Activated naive CD8-positive, alpha-beta T cell treated with anti-CD3 and anti-CD28 coated beads, Interleukin-2, amount 10 ng/mL, durations not matched to agents 7 days and 5 days (primary cell): ENCODE data around the gene TMC6. TPM values are rescaled to one million over a fixed set of nuclear protein-coding genes. Genes with fewer than 3 reads are reported as not detected.

Source experiments
- ATAC-seq: fragments of 150-1000 bp; cut with Tn5 transposase; one replicate; pipeline ENCODE4 v1.10.0; 2021; ENCODE audit warnings: low read depth, moderate library complexity
- POLR2A ChIA-PET: fragments of 350-600 bp; sonication (Branson Sonifier 250); formaldehyde crosslinking; loops from one replicate; lab custom pipeline; 2021; ENCODE audit warnings: antibody characterized with exemption; lab: Charles Lee
- DNase-seq: peaks from one replicate; pipeline ENCODE4 v3.0.0; 2021
- H3K27ac Mint-ChIP-seq: one replicate; pipeline ENCODE4 v1.8.0; 2022; ENCODE audit warnings: mild to moderate bottlenecking, mixed read lengths
- H3K27me3 Mint-ChIP-seq: one replicate; pipeline ENCODE4 v1.8.0; 2022; ENCODE audit warnings: mild to moderate bottlenecking, moderate library complexity, mixed read lengths
- H3K36me3 Mint-ChIP-seq: one replicate; pipeline ENCODE4 v1.8.0; 2021; ENCODE audit warnings: mild to moderate bottlenecking, mixed read lengths
- H3K4me1 Mint-ChIP-seq: one replicate; pipeline ENCODE4 v1.8.0; 2021; ENCODE audit warnings: mixed read lengths
- H3K4me3 Mint-ChIP-seq: one replicate; pipeline ENCODE4 v1.8.0; 2022; ENCODE audit warnings: mild to moderate bottlenecking, moderate library complexity, mixed read lengths
- H3K9me3 Mint-ChIP-seq: one replicate; pipeline ENCODE4 v1.8.0; 2021; ENCODE audit warnings: mixed read lengths
- total RNA-seq, 2 experiments: library from RNA; stranded (reverse); gene quantifications; one replicate each; pipeline ENCODE4 v1.2.3, GENCODE V29; 2021

Gene TMC6
- total RNA-seq, 2 experiments from 2014 or later: 638 to 646 TPM

DNA sequence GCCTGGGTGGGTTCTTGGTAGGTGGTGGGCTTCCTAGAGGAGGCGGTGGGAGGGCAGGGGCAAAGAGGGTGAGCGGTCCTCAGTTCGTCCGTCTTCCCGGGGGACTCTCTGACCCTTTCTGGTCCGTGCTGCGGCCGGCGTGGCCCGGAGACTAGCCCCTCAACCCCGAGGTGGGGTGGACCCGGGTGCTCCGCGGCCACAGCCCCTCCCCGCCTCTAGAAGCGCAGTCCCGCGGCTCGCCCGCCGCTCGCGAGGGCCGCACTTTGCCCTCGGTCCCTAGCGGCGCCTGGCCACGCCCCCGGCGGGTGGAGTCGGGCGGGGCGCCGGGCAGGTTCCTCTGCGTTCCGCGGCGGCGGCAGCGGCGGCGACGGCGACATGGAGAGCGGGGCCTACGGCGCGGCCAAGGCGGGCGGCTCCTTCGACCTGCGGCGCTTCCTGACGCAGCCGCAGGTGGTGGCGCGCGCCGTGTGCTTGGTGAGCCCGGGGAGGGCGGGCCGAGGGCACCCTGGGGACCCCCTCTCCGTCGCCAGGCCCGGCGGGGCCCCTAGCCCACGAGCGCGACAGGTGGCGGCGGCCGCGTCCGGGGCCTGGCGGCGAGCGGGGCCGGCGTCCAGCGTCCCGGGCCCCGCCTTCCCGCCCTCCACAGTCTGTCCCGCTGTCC lies 39.8 kb upstream of the TMC6 start, which contains the start of gene SYNGR2:
TSS of gene SYNGR2 (plus strand) at position 340 of the 661 bp plus-strand sequence. CDS start at position 376, 36 bp downstream.
- peaks cover 4% of the 10 kb centered on the region for H3K36me3 Mint-ChIP-seq
- H3K27ac Mint-ChIP-seq: peak within 1 kb of the TSS; percentile 54
- H3K4me3 Mint-ChIP-seq: peak within 1 kb of the TSS; percentile 65
- POLR2A ChIA-PET: interaction anchor here (1.1 to 1.6 kb wide), 2 partner anchors 24 to 30 kb away, joined by 5 read pairs; no protein-coding TSS in a partner anchor
- H3K27me3 Mint-ChIP-seq: peaks cover 1% of the 10 kb centered on the region
- DNase-seq: peak; percentile 97
- ATAC-seq: peak; percentile 88
- no peaks in the 10 kb centered on the region for H3K9me3 Mint-ChIP-seq
- peaks cover 17% of the 10 kb centered on the region for H3K4me1 Mint-ChIP-seq

DNA sequence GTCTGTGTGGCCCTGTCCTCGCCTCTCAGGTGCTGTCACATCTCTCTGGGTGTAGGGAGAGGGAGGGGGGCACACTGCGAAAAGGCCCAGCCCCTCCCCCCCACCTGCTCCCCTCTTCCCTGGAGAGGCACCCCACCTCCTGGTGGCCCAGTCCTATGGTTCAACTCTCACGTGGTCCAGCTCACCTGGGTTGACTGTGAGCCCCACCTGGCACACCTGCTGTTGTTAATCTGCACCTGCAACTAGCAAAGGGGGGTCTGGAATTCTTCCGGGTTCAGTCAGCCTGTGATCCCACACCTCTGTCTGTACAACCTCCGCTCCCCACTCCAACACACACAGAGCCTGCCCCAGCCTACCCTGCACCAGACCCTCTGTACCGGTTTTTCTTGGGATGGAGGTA lies 37.9 kb upstream of the TMC6 start:
- ATAC-seq (no peak), DNase-seq (no peak)
- peaks cover 1% of the 10 kb centered on the region for H3K27me3 Mint-ChIP-seq
- H3K27ac Mint-ChIP-seq: no peak overlapping the region
- peaks cover under 1% of the 10 kb centered on the region for H3K36me3 Mint-ChIP-seq
- POLR2A ChIA-PET: interaction anchor here (0.7 kb wide), 1 partner anchor 279 kb away, joined by 7 read pairs; no protein-coding TSS in a partner anchor
- no peaks in the 10 kb centered on the region for H3K9me3 Mint-ChIP-seq
- H3K4me1 Mint-ChIP-seq: peaks cover 2% of the 10 kb centered on the region
- no peak overlapping the region for H3K4me3 Mint-ChIP-seq

DNA sequence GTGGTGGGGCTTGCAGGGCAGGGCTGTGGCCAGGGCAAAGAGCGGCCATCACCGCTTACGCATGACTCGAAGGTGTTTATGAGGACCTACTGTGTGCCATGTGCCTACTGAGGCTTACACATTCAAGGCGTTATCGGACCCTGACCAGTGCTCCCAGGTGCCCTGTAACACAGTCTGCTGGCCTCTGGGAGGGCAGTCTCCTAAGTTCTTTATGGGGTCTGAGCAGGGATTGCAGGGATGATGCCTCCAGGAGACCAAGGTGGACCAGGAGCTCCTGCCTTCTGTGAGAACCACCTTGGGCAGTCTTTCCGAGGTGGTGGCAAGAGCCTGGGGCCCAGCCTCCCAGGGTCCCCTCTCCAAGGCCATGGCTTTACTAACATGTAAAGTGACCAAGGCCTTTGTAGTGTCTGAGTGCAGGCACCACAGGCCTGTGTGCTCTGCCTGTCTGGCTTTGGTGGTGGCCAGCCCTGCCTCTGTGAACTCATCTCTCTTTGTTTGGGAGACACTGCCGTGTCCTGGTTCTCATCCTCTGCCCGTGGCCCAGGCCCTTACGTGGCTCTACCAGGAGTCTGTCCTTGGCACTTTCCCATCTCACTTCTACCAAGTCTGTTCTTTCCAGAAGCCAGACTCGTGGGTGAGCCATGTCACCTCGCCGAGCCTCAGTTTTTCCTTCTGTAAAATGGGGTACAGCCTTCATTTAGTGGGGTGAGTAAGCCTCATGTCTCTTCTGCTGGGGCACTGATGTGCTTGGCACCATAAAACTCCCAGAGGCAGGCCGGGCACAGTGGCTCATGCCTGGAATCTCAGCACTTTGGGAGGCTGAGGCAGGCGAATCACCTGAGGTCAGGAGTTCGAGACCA lies 36.4 kb upstream of the TMC6 start:
- Mint-ChIP-seq H3K27me3 (peaks cover 1% of the 10 kb centered on the region), H3K4me3 (no peak overlapping the region), H3K27ac (no peak overlapping the region), H3K9me3 (no peaks in the 10 kb centered on the region), H3K36me3 (no peaks in the 10 kb centered on the region), H3K4me1 (no peaks in the 10 kb centered on the region)
- POLR2A ChIA-PET: no interaction called here
- ATAC-seq (no peak), DNase-seq (no peak)

DNA sequence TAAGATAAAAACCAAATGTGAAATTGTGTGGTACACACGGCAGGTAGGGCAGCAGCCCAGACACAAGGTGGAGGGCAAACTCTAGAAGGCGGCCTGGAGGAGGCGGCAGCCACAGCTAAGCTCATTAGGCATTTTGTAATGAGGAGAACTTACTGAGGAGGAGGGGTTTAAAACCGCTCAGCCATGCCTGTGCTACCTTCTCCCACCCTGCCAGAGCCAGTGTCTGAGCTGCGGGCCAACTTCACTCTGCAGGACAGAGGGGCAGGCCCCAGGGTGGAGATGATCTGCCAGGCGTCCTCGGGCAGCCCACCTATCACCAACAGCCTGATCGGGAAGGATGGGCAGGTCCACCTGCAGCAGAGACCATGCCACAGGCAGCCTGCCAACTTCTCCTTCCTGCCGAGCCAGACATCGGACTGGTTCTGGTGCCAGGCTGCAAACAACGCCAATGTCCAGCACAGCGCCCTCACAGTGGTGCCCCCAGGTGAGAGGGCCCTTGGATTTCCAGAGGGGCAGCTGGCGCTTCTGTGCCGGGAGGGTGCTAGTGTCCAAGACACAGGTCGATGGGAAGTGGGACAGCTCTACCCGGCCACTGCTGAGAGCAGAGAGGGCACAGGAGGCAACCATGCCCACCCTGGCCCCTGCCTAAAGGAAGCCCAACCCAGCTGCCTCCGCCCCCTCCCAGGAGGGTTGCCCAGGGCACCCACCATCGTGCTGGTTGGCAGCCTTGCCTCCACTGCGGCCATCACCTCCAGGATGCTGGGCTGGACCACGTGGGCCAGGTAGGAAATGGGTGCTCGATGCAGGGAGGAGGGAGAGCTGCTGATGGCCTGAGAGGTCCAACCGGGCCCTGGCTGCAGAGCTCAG lies 35.6 kb upstream of the TMC6 start:
- H3K27ac Mint-ChIP-seq: no peak overlapping the region

DNA sequence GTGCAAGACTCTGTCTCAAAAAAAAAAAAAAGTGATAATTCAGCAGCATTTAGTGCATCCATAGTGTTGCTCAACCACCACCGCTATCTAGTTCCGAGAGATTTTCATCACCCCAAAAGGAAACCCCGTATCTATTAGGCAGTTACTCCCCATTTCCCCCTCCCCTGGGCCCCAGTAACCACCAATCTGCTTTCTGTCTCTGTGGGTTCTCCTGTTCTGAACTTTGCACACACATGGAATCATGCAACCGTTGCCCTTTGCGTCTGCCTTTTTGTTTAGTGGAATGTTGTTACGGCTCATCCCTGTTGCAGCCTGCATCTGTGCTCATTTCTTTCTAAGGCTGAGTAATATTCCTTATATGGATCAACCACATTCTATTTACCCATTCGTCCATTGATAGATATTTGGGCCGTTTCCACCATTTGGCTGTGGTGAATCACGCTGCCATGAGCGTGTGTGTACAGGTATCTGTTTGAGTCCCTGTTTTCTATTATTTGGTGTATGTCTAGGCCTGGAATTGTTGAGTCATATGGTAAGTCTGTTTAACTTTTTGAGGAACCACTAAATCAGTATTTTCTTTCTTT lies 31.1 kb upstream of the TMC6 start:
- ATAC-seq (no peak), DNase-seq (no peak)
- H3K27ac Mint-ChIP-seq: no peak overlapping the region
- peaks cover 1% of the 10 kb centered on the region for H3K27me3 Mint-ChIP-seq
- no peaks in the 10 kb centered on the region for H3K9me3 Mint-ChIP-seq
- no peaks in the 10 kb centered on the region for H3K36me3 Mint-ChIP-seq
- no peak overlapping the region for H3K4me3 Mint-ChIP-seq
- POLR2A ChIA-PET: no interaction called here
- H3K4me1 Mint-ChIP-seq: peaks cover 4% of the 10 kb centered on the region

More for the DNA sequence above, 35.6 kb upstream of the TMC6 start:
- Mint-ChIP-seq H3K36me3 (no peaks in the 10 kb centered on the region), H3K27me3 (peaks cover 1% of the 10 kb centered on the region), H3K4me3 (no peak overlapping the region), H3K9me3 (no peaks in the 10 kb centered on the region), H3K4me1 (no peaks in the 10 kb centered on the region)
- no peak for ATAC-seq
- POLR2A ChIA-PET: no interaction called here
- DNase-seq: no peak

DNA sequence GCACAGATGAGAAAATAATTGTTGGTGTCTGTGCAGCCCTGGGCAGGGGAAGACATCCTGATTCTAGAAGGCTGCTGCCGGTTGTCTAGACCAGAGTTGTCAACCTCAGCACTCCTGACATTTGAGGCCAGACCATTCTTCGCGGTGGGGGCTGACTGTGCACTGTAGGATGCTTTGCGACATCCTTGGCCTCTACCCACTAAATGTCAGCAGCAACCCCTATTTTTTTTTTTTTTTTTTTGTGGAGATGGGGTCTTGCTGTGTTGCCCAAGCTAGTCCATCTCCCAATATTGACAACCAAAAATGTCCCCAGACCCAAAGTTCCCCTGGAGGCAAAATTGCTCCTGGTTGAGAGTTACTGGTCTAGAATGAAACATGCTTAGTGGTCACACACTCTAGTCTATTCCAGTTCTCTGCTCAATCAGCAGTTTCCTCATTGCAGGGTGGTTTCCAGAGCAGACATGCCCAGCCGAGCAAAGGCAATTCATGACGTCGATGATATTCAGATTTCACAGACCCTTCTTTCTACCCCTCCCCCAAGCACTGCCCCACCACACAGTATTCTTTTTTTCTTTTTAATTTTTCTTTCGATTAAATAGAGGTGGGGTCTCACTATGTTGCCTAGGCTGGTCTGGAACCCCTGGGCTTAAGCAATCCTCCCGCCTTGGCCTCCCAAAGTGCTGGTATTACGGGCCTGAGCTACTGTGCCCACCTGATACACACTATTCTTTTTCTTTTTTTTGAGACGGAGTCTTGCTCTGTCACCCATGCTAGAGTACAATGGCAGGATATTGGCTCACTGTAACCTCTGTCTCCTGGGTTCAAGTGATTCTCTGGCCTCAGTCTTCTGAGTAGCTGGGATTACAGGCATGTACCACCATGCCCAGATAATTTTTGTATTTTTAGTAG lies 26.6 kb upstream of the TMC6 start:
- POLR2A ChIA-PET: no interaction called here
- DNase-seq: no peak
- Mint-ChIP-seq H3K4me3 (no peak overlapping the region), H3K4me1 (peaks cover 4% of the 10 kb centered on the region), H3K9me3 (no peaks in the 10 kb centered on the region), H3K27ac (no peak overlapping the region), H3K36me3 (no peaks in the 10 kb centered on the region), H3K27me3 (no peaks in the 10 kb centered on the region)
- peak; percentile 62 for ATAC-seq

DNA sequence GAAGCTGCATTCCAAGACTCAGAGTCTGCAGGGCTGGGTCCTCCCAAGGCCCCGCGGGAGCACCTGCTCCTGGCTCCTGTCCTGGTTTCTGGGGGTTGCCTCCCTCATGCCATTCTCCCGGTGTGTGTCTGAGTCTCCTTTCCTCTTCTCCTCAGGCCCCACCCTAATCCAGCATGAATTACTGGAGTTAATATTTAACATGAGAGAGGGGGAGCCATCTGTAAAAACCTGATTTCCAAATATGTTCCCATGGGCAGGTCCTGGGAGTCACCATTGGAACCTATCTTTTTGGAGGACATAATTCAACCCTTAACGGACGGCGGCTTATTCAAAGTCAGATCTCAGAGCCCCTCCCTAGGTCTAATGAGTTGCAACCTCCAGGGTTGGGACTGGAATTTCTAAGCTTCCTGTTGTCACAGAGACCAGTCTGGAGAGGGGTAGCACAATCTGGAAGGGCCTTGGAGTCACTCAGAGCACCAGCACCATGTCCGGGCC lies 23.0 kb upstream of the TMC6 start:
- H3K9me3 Mint-ChIP-seq: no peaks in the 10 kb centered on the region
- DNase-seq: no peak
- H3K4me3 Mint-ChIP-seq: no peak overlapping the region
- H3K27me3 Mint-ChIP-seq: no peaks in the 10 kb centered on the region
- peaks cover 14% of the 10 kb centered on the region for H3K4me1 Mint-ChIP-seq
- POLR2A ChIA-PET: interaction anchor here (1.1 to 1.2 kb wide), 2 partner anchors 10 to 11 kb away, joined by 3 to 4 read pairs; no protein-coding TSS in a partner anchor
- no peak for ATAC-seq
- H3K27ac Mint-ChIP-seq: no peak overlapping the region
- H3K36me3 Mint-ChIP-seq: no peaks in the 10 kb centered on the region

DNA sequence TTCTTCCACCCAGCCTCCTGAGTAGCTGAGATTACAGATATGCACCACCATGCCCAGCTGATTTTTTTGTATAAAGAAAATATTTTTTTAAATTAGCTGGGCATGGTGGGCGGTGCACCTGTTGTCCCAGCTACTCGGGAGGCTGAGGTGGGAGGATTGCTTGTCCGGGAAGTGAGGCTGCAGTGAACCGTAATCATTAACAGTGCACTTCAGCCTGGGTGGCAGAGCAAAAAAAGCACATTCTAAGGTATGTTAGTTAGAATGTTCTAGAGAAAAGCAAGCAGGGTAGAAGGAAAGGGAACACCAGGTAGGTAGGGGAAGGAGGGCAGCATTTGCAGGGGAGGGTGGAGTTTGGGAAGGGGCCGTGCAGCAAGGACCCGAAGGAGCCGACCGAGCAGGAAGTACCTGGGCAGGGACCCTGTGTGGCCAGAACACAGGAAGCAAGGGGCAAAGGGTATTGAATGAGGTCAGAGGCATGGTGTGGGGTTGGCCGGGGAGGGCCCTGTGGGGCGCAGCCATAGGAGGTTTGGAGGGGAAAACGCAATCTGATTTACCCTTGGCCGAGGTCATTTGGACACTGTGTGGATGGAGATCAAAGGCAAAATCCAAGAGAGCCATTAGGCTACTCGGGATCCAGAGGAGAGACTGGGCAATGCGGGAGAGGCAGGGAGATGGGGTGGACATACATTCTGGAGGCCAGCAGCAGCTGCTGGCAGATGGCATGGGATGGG lies 19.9 kb upstream of the TMC6 start:
- ATAC-seq: no peak
- H3K27ac Mint-ChIP-seq: no peak overlapping the region

DNA sequence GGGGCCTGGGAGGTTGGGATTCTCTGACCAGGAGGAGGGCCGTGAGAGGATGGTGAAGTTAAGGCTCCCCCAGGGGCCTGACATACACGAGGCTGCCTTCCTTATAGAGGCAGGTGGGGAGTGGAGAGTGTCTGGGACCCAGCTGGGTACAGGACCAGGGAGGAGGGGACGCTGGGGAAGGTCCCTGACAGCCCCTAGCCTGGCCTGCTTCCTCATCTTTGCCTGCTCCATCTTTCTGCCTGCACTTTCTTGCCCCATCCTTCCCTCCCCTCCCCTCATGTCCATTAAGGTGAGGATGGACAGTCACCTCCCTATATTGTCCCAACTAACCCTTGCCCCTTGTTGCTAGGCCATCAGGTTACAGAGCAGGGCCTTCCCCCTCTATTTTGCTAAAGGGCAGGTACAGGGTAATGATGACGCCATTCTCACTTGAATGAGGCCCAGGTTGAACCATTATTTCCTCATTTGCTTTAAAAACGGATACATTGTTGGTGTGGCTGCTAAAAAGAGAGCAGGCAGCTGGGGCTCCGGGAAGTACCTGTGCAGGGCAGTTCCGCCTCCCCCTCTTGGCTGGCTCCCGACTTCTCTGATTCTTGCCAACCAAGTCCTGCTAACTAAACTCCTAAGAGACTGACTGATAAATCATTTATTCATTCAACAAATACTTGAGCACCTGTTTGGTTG lies 18.9 kb upstream of the TMC6 start:
- POLR2A ChIA-PET: interaction anchor here (0.9 kb wide), 1 partner anchor 20 kb away, joined by 3 read pairs; no protein-coding TSS in a partner anchor
- no peaks in the 10 kb centered on the region for H3K9me3 Mint-ChIP-seq
- H3K27me3 Mint-ChIP-seq: no peaks in the 10 kb centered on the region
- ATAC-seq: no peak
- peak overlapping the region; percentile 54 for H3K27ac Mint-ChIP-seq
- peaks cover 13% of the 10 kb centered on the region for H3K4me1 Mint-ChIP-seq
- no peak for DNase-seq
- H3K4me3 Mint-ChIP-seq: no peak overlapping the region
- peaks cover 4% of the 10 kb centered on the region for H3K36me3 Mint-ChIP-seq

More for the DNA sequence above, 19.9 kb upstream of the TMC6 start:
- Mint-ChIP-seq H3K4me1 (peaks cover 10% of the 10 kb centered on the region), H3K36me3 (no peaks in the 10 kb centered on the region), H3K9me3 (no peaks in the 10 kb centered on the region), H3K27me3 (no peaks in the 10 kb centered on the region), H3K4me3 (no peak overlapping the region)
- no peak for DNase-seq
- POLR2A ChIA-PET: no interaction called here

DNA sequence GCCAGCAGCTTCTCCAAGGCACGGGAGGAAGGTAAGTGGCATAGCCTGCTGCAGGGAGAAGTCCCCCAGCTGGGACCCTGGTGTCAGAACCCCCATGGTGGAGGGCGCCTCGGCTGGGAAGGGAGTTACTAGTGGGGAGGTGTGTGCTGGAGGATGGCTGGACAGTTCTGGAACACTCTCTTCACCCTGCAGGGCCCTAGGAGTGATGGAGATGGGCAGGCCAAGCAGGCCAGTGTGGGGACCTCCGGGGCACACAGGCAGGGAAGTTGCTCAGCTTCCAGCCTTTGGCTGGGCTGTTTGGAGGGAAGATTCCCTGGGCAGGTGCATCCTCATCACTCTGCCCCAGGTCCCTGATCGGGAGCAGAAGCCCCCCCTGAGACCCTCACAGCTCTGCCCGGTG lies 18.3 kb upstream of the TMC6 start:
- peaks cover 4% of the 10 kb centered on the region for H3K36me3 Mint-ChIP-seq
- no peaks in the 10 kb centered on the region for H3K27me3 Mint-ChIP-seq
- POLR2A ChIA-PET: interaction anchor here (0.9 kb wide), 1 partner anchor 19 kb away, joined by 3 read pairs; no protein-coding TSS in a partner anchor
- H3K27ac Mint-ChIP-seq: no peak overlapping the region
- DNase-seq (no peak), ATAC-seq (no peak)
- H3K4me1 Mint-ChIP-seq: peaks cover 13% of the 10 kb centered on the region
- H3K9me3 Mint-ChIP-seq: no peaks in the 10 kb centered on the region
- H3K4me3 Mint-ChIP-seq: no peak overlapping the region

DNA sequence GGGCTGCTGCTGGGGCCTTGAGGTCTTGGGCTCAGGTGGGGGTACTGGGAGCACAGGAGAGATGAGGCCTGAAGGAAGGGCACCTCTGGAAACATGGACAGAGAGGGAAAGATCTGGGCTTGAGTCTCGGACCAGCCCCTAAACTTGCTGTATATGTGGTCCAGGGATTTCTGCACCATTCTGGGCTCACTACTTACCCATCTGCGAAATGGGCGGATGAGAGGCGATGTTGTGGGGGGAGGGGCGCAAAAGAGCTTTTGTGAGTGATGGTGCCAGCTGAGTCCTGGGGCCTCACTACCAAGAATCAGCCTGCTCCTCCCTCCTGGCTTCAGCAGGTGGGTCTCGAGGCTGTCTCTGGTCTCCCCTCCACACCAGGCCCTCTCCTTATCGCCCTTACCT lies 17.9 kb upstream of the TMC6 start:
- POLR2A ChIA-PET: interaction anchor here (0.9 kb wide), 1 partner anchor 19 kb away, joined by 3 read pairs; no protein-coding TSS in a partner anchor
- no peak overlapping the region for H3K27ac Mint-ChIP-seq
- no peaks in the 10 kb centered on the region for H3K9me3 Mint-ChIP-seq
- peaks cover 13% of the 10 kb centered on the region for H3K4me1 Mint-ChIP-seq
- no peak overlapping the region for H3K4me3 Mint-ChIP-seq
- ATAC-seq: no peak
- H3K27me3 Mint-ChIP-seq: no peaks in the 10 kb centered on the region
- DNase-seq: no peak
- H3K36me3 Mint-ChIP-seq: peaks cover 4% of the 10 kb centered on the region
